ENCODE results near the gene NCL.

GRCh38 chr2:231497651-231498050 lies 33.4 kb upstream of the NCL start:
- TF ChIP-seq FOS (IDR thresholded peaks at IDR 0.05; ENCODE audit: low read depth, low read length) (no peak), RFX5 (IDR thresholded peaks at IDR 0.05; ENCODE audit: low read depth, low read length) (no peak)
